Astrocyte of the spinal cord (primary cell): Measurements from ENCODE around the gene SNAP25.

ENCODE experiments used
- DNase-seq: peaks from one replicate; pipeline ENCODE4 v3.0.0; 2011; ENCODE audit warnings: low read depth, low spot score
- H3K4me3 ChIP-seq: 2 replicates; pipeline ENCODE4 v1.5.1; 2011; ENCODE audit warnings: low read depth, mild to moderate bottlenecking, low read length, moderate library complexity
- in situ Hi-C: cut with HindIII; loops from 2 replicates; pipeline ENCODE4 v1.10.0; 2017; ENCODE audit warnings: low sequenced_read_pairs
- TF ChIP-seq, protein P1 (sequence below): IDR thresholded peaks from 2 replicates; pipeline ENCODE4 v1.5.1; 2012; ENCODE audit warnings: low read depth, mild to moderate bottlenecking, low read length, inconsistent platforms

Gene SNAP25

GRCh38 chr20:10216146-10216791, 2.4 kb upstream of the SNAP25 start:
- no peak overlapping the region for H3K4me3 ChIP-seq
- TF ChIP-seq, protein P1, sequence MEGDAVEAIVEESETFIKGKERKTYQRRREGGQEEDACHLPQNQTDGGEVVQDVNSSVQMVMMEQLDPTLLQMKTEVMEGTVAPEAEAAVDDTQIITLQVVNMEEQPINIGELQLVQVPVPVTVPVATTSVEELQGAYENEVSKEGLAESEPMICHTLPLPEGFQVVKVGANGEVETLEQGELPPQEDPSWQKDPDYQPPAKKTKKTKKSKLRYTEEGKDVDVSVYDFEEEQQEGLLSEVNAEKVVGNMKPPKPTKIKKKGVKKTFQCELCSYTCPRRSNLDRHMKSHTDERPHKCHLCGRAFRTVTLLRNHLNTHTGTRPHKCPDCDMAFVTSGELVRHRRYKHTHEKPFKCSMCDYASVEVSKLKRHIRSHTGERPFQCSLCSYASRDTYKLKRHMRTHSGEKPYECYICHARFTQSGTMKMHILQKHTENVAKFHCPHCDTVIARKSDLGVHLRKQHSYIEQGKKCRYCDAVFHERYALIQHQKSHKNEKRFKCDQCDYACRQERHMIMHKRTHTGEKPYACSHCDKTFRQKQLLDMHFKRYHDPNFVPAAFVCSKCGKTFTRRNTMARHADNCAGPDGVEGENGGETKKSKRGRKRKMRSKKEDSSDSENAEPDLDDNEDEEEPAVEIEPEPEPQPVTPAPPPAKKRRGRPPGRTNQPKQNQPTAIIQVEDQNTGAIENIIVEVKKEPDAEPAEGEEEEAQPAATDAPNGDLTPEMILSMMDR: no peak
- in situ Hi-C loops: no loop called here
- peak; percentile 59 for DNase-seq

GRCh38 chr20:10217721-10218410, 764 bp upstream of the SNAP25 start:
- in situ Hi-C loops: no loop called here
- peak; percentile 95 for DNase-seq
- TF ChIP-seq, protein P1: no peak
- H3K4me3 ChIP-seq: peak overlapping the region; percentile 49

- peak overlapping the region; percentile 73 for H3K4me3 ChIP-seq
These were observed 792 bp downstream of the SNAP25 start for GRCh38 chr20:10219452-10219791.

DNA sequence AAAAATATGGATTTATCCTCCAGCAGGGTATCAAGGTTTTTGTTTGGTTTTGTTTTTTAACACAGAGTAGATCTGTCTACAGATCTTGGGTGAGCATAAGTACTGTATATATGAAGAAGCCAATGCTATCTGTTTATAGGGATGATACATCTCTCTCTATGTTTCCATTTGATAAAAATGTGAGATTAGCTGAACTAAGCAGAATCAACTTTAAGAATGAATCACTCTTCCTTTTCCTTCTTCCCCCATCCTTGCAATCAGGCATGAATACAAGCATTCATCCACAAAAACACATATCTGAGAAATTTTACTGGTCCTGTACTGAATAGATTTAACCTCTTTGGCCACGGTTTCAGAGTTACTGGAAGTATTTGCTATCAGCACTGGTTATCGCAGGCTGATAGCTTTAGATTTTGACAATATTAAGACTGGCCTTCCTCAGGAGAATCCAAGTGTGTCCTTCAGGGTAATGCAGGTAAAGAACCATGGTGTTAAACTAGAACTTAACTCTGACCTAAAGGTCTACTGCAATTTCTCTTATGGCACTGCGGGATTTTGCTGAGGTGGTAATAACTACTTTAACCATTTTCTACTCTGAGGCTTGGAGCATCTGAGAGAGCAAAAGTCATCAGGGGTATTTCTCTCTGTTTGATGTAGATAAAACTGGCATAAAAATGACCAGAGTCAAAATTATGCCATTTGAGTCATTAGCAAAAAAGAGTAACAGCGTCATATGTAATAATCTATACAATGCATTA, 1.5 kb downstream of the SNAP25 start:
- TF ChIP-seq, protein P1: no peak
- in situ Hi-C loops: no loop called here
- peak overlapping the region; percentile 38 for H3K4me3 ChIP-seq
- DNase-seq: no peak

More at GRCh38 chr20:10219452-10219791, 792 bp downstream of the SNAP25 start:
- in situ Hi-C loops: no loop called here
- TF ChIP-seq, protein P1: no peak
- peak; percentile 75 for DNase-seq

- no peak for DNase-seq
- in situ Hi-C loops: no loop called here
- H3K4me3 ChIP-seq: no peak overlapping the region
- TF ChIP-seq, protein P1: no peak
These were observed 2.4 kb downstream of the SNAP25 start for GRCh38 chr20:10221021-10221420.

DNA sequence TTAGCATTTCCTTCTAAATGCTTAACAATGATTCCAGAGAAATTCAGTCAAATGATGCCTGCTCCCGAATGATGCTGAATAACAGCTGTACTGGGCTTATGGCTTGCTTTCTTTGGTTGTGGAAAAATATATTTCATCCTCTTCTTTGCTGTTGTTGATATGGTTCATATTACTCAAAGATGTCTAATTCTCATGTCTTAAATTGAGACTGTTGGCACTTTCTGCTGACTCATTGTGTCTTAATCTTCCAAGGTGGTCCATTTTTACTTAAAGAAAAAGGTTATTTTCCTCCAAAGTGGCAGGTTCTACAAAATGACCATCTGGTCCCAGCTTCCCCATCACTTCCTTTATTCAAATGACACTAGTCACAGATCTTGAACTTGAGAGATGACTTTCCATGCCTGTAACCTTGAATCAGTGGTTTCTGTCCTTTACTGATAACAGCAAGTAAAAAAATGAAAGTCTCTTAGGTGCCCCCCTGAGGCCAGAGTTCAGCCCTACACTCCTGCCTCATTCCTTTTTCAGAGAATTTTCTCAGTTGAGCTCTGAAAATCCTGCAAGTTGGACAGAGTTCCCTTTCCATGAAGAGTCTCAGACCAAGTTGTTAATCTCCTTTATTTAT, 6.9 kb downstream of the SNAP25 start:
- H3K4me3 ChIP-seq: no peak overlapping the region
- no peak for DNase-seq
- TF ChIP-seq, protein P1: peak; percentile 37
- in situ Hi-C loops: no loop called here
